ENCODE results near the gene COX7B2. TPM values are rescaled to one million over a fixed set of nuclear protein-coding genes. Genes with fewer than 3 reads are reported as not detected.

The COX7B2 gene
- total RNA-seq, 1 experiment from 2014 or later, result not detected

DNA sequence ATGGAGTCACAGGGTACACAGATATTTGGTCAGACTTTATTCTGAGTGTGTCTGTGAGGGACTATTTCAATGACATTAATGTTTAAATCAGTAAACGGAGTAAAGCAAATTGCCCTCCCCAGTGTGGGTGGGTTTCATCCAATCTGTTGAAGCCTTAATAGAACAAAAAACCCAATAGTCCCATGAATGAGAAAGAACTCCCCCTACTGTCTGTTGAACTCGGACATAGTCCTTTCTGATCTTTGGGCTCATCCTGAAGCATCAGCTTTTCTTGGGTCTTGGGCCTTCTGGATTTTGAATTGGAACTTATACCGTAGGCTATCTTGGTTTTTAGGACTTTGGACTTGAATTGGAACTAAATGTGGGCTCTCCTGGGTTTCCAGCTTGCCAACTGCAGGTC lies 193.6 kb downstream of the COX7B2 start:
- POLR2A ChIA-PET, result no interaction called here
- H3K4me1 ChIP-seq (ENCODE audit: control insufficient read depth in 1 of 2, insufficient read depth in 2 of 2, low read length in 2 of 2), result no peaks in the 10 kb centered on the region
- no peak overlapping the region for H3K4me2 ChIP-seq (ENCODE audit: low read length)
- H3K79me2 ChIP-seq (ENCODE audit: insufficient read depth, low read length), result no peaks in the 10 kb centered on the region
- H4K20me1 ChIP-seq (ENCODE audit: insufficient read depth), result no peaks in the 10 kb centered on the region
- peaks cover 6 to 11% of the 10 kb centered on the region in 2 experiments; a peak in 2 of 4 replicates for H3K9me3 ChIP-seq (ENCODE audit: control insufficient read depth in 1 of 2, insufficient read depth in 1 of 2, low read depth in 1 of 2, low read length in 2 of 2)
- TF ChIP-seq, protein P1, sequence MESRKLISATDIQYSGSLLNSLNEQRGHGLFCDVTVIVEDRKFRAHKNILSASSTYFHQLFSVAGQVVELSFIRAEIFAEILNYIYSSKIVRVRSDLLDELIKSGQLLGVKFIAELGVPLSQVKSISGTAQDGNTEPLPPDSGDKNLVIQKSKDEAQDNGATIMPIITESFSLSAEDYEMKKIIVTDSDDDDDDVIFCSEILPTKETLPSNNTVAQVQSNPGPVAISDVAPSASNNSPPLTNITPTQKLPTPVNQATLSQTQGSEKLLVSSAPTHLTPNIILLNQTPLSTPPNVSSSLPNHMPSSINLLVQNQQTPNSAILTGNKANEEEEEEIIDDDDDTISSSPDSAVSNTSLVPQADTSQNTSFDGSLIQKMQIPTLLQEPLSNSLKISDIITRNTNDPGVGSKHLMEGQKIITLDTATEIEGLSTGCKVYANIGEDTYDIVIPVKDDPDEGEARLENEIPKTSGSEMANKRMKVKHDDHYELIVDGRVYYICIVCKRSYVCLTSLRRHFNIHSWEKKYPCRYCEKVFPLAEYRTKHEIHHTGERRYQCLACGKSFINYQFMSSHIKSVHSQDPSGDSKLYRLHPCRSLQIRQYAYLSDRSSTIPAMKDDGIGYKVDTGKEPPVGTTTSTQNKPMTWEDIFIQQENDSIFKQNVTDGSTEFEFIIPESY (IDR thresholded peaks at IDR 0.05; ENCODE audit: extremely low read depth, insufficient replicate concordance, low read length), result no peak
- TF ChIP-seq, protein P2, sequence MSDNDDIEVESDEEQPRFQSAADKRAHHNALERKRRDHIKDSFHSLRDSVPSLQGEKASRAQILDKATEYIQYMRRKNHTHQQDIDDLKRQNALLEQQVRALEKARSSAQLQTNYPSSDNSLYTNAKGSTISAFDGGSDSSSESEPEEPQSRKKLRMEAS (IDR thresholded peaks at IDR 0.05), result no peak
- no peak for TF ChIP-seq JUND (IDR thresholded peaks at IDR 0.05)
- TF ChIP-seq, protein P3, sequence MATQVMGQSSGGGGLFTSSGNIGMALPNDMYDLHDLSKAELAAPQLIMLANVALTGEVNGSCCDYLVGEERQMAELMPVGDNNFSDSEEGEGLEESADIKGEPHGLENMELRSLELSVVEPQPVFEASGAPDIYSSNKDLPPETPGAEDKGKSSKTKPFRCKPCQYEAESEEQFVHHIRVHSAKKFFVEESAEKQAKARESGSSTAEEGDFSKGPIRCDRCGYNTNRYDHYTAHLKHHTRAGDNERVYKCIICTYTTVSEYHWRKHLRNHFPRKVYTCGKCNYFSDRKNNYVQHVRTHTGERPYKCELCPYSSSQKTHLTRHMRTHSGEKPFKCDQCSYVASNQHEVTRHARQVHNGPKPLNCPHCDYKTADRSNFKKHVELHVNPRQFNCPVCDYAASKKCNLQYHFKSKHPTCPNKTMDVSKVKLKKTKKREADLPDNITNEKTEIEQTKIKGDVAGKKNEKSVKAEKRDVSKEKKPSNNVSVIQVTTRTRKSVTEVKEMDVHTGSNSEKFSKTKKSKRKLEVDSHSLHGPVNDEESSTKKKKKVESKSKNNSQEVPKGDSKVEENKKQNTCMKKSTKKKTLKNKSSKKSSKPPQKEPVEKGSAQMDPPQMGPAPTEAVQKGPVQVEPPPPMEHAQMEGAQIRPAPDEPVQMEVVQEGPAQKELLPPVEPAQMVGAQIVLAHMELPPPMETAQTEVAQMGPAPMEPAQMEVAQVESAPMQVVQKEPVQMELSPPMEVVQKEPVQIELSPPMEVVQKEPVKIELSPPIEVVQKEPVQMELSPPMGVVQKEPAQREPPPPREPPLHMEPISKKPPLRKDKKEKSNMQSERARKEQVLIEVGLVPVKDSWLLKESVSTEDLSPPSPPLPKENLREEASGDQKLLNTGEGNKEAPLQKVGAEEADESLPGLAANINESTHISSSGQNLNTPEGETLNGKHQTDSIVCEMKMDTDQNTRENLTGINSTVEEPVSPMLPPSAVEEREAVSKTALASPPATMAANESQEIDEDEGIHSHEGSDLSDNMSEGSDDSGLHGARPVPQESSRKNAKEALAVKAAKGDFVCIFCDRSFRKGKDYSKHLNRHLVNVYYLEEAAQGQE (IDR thresholded peaks at IDR 0.05; ENCODE audit: low read depth), result no peak
- TF ChIP-seq POLR2AphosphoS5 (IDR thresholded peaks at IDR 0.05; ENCODE audit: low read depth, low read length), result no peak
- no peak for TF ChIP-seq SRF (IDR thresholded peaks at IDR 0.05; ENCODE audit: low read depth)
- no peak for TF ChIP-seq ELF1 (IDR thresholded peaks at IDR 0.05; ENCODE audit: borderline replicate concordance, low read depth)
- RAD21 ChIA-PET (ENCODE audit: low non-redundant PET in 1 of 2, low total read pairs in 2 of 2, uncharacterized antibody in 2 of 2, unreplicated experiment in 2 of 2), result no interaction called here
- no peaks in the 10 kb centered on the region for H3K27me3 ChIP-seq (ENCODE audit: insufficient read depth, low read length)
- no peak for ATAC-seq
- no peak overlapping the region for H3K27ac ChIP-seq (ENCODE audit: low read depth, low read length)
- H3K36me3 ChIP-seq (ENCODE audit: control insufficient read depth in 1 of 2, insufficient read depth in 2 of 2, low read length in 2 of 2), result no peaks in the 10 kb centered on the region
- CTCF ChIA-PET, result no interaction called here
- BruUV-seq (replicated peaks), result no TSS peak
- no peaks in the 10 kb centered on the region for H3K9me2 ChIP-seq (ENCODE audit: insufficient read depth)
- DNase-seq (ENCODE audit: low read depth, low spot score), result no peak
- H3K4me3 ChIP-seq (replicated peaks in 1 of 2; ENCODE audit: low read depth in 1 of 2, low read length in 2 of 2), result no peak overlapping the region
- H3K9ac ChIP-seq (ENCODE audit: low read length), result no peak overlapping the region
- intact Hi-C loops (cut with micrococcal nuclease), result no loop called here
- H2AFZ ChIP-seq (ENCODE audit: low read depth, low read length, poor library complexity, severe bottlenecking), result no peak overlapping the region

Data from HCT116 (cell line).